ENCODE data around the gene RCOR2.

- TF ChIP-seq POLR2AphosphoS5 (IDR thresholded peaks at IDR 0.05; ENCODE audit: low read depth, low read length): no peak
- TF ChIP-seq POLR2A (IDR thresholded peaks at IDR 0.05; ENCODE audit: low read depth, low read length): no peak
- TF ChIP-seq SPI1 (IDR thresholded peaks at IDR 0.05; ENCODE audit: low read depth, low read length): no peak
- TF ChIP-seq POU2F2 (IDR thresholded peaks at IDR 0.05; ENCODE audit: low read depth, low read length): no peak
- no peak for TF ChIP-seq TAF1 (IDR thresholded peaks at IDR 0.05; ENCODE audit: low read depth, low read length)
- no peak for TF ChIP-seq PAX5 (IDR thresholded peaks at IDR 0.05; ENCODE audit: insufficient read depth, low read length, severe bottlenecking)
These were observed 44.2 kb downstream of the RCOR2 start for GRCh38 chr11:63872800-63873197.

Measured in GM12891 (cell line).